HEK293 (cell line): Measurements from ENCODE around the gene THAP3.

ENCODE experiments used
- BCL11A ChIP-seq: fragments of 450-650 bp; formaldehyde crosslinking; IDR thresholded peaks from 2 replicates; pipeline ENCODE4 v1.5.1; 2016; ENCODE audit warnings: low read depth, missing biosample characterization, missing genetic modification characterization
- MYNN ChIP-seq: fragments of 450-650 bp; formaldehyde crosslinking; IDR thresholded peaks from 2 replicates; pipeline ENCODE4 v1.5.1; 2016; ENCODE audit warnings: missing biosample characterization, missing genetic modification characterization, borderline replicate concordance
- PRDM4 ChIP-seq: fragments of 450-650 bp; formaldehyde crosslinking; IDR thresholded peaks from 2 replicates; pipeline ENCODE4 v1.5.1; 2017; ENCODE audit warnings: missing biosample characterization, missing genetic modification characterization
- SALL2 ChIP-seq: fragments of 450-650 bp; formaldehyde crosslinking; IDR thresholded peaks from 2 replicates; pipeline ENCODE4 v1.5.0; 2017; ENCODE audit warnings: missing biosample characterization, mild to moderate bottlenecking, missing genetic modification characterization, borderline replicate concordance
- ZBTB6 ChIP-seq: fragments of 450-650 bp; formaldehyde crosslinking; IDR thresholded peaks from 2 replicates; pipeline ENCODE4 v1.5.1; 2017; ENCODE audit warnings: missing biosample characterization, missing genetic modification characterization
- ZNF157 ChIP-seq: fragments of 450-650 bp; formaldehyde crosslinking; IDR thresholded peaks from 2 replicates; pipeline ENCODE4 v1.5.1; 2016; ENCODE audit warnings: missing biosample characterization, missing genetic modification characterization
- ZNF18 ChIP-seq: fragments of 450-650 bp; formaldehyde crosslinking; IDR thresholded peaks from 2 replicates; pipeline ENCODE4 v1.5.1; 2016; ENCODE audit warnings: missing biosample characterization, missing genetic modification characterization
- ZNF26 ChIP-seq: fragments of 450-650 bp; formaldehyde crosslinking; IDR thresholded peaks from 2 replicates; pipeline ENCODE4 v1.5.1; 2016; ENCODE audit warnings: missing biosample characterization, missing genetic modification characterization
- ZNF394 ChIP-seq: fragments of 450-650 bp; formaldehyde crosslinking; IDR thresholded peaks from 2 replicates; pipeline ENCODE4 v1.5.1; 2016; ENCODE audit warnings: missing biosample characterization, missing genetic modification characterization, mild to moderate bottlenecking, moderate library complexity, borderline replicate concordance
- ZNF404 ChIP-seq: fragments of 450-650 bp; formaldehyde crosslinking; IDR thresholded peaks from 2 replicates; pipeline ENCODE4 v1.5.1; 2017; ENCODE audit warnings: missing biosample characterization, missing genetic modification characterization
- ZNF518A ChIP-seq: fragments of 450-650 bp; formaldehyde crosslinking; conservative IDR thresholded peaks from 2 replicates; pipeline ENCODE4 v1.5.1; 2016; ENCODE audit warnings: low read depth, missing biosample characterization, missing genetic modification characterization
- ZNF585B ChIP-seq: fragments of 450-650 bp; formaldehyde crosslinking; IDR thresholded peaks from 2 replicates; pipeline ENCODE4 v1.5.1; 2016; ENCODE audit warnings: missing biosample characterization, missing genetic modification characterization
- ZNF658 ChIP-seq: fragments of 450-650 bp; formaldehyde crosslinking; IDR thresholded peaks from 2 replicates; pipeline ENCODE4; 2016; ENCODE audit warnings: missing biosample characterization, missing genetic modification characterization
- TF ChIP-seq, protein P1 (sequence below): fragments of 450-650 bp; formaldehyde crosslinking; conservative IDR thresholded peaks from 2 replicates; pipeline ENCODE4 v1.5.1; 2016; ENCODE audit warnings: low read depth, missing biosample characterization, missing genetic modification characterization
- TF ChIP-seq, protein P2 (sequence below): fragments of 450-650 bp; formaldehyde crosslinking; IDR thresholded peaks from 2 replicates; pipeline ENCODE4 v1.5.1; 2016; ENCODE audit warnings: missing biosample characterization, missing genetic modification characterization, borderline replicate concordance
- TF ChIP-seq, protein P3 (sequence below): fragments of 450-650 bp; formaldehyde crosslinking; IDR thresholded peaks from 2 replicates; pipeline ENCODE4 v1.5.1; 2016; ENCODE audit warnings: missing biosample characterization, missing genetic modification characterization, borderline replicate concordance

THAP3 gene

GRCh38 chr1:6624710-6625583, at the start of gene THAP3 (continued):
- TF ChIP-seq, protein P1, sequence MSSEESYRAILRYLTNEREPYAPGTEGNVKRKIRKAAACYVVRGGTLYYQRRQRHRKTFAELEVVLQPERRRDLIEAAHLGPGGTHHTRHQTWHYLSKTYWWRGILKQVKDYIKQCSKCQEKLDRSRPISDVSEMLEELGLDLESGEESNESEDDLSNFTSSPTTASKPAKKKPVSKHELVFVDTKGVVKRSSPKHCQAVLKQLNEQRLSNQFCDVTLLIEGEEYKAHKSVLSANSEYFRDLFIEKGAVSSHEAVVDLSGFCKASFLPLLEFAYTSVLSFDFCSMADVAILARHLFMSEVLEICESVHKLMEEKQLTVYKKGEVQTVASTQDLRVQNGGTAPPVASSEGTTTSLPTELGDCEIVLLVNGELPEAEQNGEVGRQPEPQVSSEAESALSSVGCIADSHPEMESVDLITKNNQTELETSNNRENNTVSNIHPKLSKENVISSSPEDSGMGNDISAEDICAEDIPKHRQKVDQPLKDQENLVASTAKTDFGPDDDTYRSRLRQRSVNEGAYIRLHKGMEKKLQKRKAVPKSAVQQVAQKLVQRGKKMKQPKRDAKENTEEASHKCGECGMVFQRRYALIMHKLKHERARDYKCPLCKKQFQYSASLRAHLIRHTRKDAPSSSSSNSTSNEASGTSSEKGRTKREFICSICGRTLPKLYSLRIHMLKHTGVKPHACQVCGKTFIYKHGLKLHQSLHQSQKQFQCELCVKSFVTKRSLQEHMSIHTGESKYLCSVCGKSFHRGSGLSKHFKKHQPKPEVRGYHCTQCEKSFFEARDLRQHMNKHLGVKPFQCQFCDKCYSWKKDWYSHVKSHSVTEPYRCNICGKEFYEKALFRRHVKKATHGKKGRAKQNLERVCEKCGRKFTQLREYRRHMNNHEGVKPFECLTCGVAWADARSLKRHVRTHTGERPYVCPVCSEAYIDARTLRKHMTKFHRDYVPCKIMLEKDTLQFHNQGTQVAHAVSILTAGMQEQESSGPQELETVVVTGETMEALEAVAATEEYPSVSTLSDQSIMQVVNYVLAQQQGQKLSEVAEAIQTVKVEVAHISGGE: no peak; the same call in 1 of the 2 replicates
- no peak for TF ChIP-seq BCL11A (tag by site-specific recombination)
- TF ChIP-seq ZNF585B (tag by site-specific recombination): no peak
- no peak for TF ChIP-seq SALL2 (tag by site-specific recombination)
- TF ChIP-seq ZNF26: no peak
- TF ChIP-seq ZNF18 (tag by site-specific recombination): no peak
- TF ChIP-seq ZBTB6 (tag by site-specific recombination): no peak
- TF ChIP-seq, protein P2, sequence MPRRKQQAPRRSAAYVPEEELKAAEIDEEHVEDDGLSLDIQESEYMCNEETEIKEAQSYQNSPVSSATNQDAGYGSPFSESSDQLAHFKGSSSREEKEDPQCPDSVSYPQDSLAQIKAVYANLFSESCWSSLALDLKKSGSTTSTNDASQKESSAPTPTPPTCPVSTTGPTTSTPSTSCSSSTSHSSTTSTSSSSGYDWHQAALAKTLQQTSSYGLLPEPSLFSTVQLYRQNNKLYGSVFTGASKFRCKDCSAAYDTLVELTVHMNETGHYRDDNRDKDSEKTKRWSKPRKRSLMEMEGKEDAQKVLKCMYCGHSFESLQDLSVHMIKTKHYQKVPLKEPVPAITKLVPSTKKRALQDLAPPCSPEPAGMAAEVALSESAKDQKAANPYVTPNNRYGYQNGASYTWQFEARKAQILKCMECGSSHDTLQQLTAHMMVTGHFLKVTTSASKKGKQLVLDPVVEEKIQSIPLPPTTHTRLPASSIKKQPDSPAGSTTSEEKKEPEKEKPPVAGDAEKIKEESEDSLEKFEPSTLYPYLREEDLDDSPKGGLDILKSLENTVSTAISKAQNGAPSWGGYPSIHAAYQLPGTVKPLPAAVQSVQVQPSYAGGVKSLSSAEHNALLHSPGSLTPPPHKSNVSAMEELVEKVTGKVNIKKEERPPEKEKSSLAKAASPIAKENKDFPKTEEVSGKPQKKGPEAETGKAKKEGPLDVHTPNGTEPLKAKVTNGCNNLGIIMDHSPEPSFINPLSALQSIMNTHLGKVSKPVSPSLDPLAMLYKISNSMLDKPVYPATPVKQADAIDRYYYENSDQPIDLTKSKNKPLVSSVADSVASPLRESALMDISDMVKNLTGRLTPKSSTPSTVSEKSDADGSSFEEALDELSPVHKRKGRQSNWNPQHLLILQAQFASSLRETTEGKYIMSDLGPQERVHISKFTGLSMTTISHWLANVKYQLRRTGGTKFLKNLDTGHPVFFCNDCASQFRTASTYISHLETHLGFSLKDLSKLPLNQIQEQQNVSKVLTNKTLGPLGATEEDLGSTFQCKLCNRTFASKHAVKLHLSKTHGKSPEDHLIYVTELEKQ (tag by site-specific recombination): no peak
- TF ChIP-seq ZNF404 (tag by site-specific recombination): no peak
- TF ChIP-seq, protein P3, sequence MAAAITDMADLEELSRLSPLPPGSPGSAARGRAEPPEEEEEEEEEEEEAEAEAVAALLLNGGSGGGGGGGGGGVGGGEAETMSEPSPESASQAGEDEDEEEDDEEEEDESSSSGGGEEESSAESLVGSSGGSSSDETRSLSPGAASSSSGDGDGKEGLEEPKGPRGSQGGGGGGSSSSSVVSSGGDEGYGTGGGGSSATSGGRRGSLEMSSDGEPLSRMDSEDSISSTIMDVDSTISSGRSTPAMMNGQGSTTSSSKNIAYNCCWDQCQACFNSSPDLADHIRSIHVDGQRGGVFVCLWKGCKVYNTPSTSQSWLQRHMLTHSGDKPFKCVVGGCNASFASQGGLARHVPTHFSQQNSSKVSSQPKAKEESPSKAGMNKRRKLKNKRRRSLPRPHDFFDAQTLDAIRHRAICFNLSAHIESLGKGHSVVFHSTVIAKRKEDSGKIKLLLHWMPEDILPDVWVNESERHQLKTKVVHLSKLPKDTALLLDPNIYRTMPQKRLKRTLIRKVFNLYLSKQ: no peak
- no peak; the same call in 1 of the 2 replicates for TF ChIP-seq ZNF394 (tag by site-specific recombination)
- TF ChIP-seq ZNF658 (tag by site-specific recombination): no peak
- no peak for TF ChIP-seq ZNF157 (tag by site-specific recombination)
- no peak for TF ChIP-seq MYNN
- TF ChIP-seq PRDM4 (tag by site-specific recombination): no peak
- TF ChIP-seq ZNF518A (tag by site-specific recombination): no peak
